Thyroid gland (tissue), 4 donors: ENCODE results near the gene CCL27.

Experiments used
- POLR2A ChIP-seq, 2 donors: fragments of 450-650 bp; IDR thresholded peaks; one replicate each; pipeline ENCODE4 v1.6.1; 2017; ENCODE audit warnings: antibody characterized with exemption in 2 of 2, mild to moderate bottlenecking in 2 of 2, moderate library complexity in 1 of 2
- TF ChIP-seq, protein P1 (sequence below), 6 experiments: fragments of 200-600 bp in 3 of 6; fragments of 450-650 bp in 3 of 6; sonication (generic) in 3 of 6; IDR thresholded peaks; one replicate each; pipeline ENCODE4 v1.5.1; 2016 to 2019; ENCODE audit warnings: antibody characterized with exemption in 6 of 6, mild to moderate bottlenecking in 2 of 6, inconsistent platforms in 1 of 6, moderate library complexity in 1 of 6

GRCh38 chr9:34665067-34665380 lies 2.6 kb upstream of the CCL27 start:
- TF ChIP-seq, protein P1, sequence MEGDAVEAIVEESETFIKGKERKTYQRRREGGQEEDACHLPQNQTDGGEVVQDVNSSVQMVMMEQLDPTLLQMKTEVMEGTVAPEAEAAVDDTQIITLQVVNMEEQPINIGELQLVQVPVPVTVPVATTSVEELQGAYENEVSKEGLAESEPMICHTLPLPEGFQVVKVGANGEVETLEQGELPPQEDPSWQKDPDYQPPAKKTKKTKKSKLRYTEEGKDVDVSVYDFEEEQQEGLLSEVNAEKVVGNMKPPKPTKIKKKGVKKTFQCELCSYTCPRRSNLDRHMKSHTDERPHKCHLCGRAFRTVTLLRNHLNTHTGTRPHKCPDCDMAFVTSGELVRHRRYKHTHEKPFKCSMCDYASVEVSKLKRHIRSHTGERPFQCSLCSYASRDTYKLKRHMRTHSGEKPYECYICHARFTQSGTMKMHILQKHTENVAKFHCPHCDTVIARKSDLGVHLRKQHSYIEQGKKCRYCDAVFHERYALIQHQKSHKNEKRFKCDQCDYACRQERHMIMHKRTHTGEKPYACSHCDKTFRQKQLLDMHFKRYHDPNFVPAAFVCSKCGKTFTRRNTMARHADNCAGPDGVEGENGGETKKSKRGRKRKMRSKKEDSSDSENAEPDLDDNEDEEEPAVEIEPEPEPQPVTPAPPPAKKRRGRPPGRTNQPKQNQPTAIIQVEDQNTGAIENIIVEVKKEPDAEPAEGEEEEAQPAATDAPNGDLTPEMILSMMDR (IDR thresholded peaks at IDR 0.05) = no peak
- TF ChIP-seq POLR2A (IDR thresholded peaks at IDR 0.05) = no peak
